ENCODE measurements around the gene HSD17B1.
"Not testable (repeated sequence)": the region's sequence is repeated elsewhere in the genome, so short reads cannot be mapped to it uniquely, and the experiment has no call there.

Gene HSD17B1

DNA sequence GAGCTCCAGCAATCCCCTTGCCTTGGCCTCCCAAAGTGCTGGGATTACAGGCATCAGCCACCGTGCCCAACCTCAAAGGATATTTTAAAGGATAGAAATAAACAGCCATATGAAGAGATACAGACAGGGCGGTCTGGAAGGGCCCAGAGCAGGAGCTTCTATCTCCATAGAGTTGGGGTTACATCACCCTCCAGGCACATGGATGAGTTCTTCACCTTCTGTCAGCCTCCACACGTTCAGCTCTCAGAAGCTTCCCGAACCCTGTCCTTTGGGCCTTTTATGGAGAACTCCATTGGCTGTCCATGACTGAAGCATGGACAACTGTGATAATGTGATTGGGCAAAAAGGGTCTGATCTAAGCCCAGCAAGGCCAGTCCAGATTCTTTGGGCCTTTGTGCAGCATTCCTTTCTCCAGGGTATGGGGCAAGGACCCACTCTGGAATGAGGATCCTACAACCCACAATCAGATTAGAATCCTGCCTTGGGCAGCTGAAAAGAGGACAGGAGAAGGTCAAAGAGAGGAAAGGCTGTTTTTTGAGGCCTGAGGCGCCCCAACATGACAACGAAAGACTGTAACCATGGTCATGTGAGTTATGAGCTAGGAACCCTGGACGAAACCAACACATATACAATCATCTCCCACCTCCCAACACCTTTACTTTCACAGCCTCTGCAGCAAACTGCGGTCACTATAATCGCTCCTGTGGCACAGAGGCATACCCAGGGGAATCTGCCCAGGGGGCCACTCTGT is 6.8 kb upstream of the HSD17B1 start:
- not testable (repeated sequence) for FAIRE-seq; DNase-seq (ENCODE audit: extremely low spot score, insufficient read length, low read depth)

DNA sequence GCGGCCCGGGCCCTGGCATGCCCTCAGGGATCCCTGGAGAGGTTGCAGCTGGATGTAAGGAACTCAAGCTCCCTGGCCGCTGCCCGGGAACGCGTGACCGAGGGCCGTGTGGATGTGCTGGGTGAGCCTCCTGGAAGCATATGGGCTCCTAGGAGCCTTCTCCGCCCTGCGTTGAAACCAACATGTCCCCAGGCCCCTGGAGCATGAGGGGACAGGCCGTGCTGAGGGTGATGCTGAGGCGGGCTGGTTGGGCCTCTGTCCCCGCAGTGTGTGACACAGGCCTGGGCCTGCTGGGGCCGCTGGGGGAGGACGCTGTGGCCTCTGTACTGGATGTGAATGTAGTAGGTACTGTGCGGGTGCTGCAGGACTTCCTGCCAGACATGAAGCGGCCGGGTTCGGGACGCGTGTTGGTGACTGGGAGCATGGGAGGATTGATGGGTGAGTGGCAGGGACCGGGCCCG is 5.7 kb upstream of the HSD17B1 start:
- DNase-seq (ENCODE audit: extremely low spot score, insufficient read length, low read depth) = no peak
- FAIRE-seq = no peak

DNA sequence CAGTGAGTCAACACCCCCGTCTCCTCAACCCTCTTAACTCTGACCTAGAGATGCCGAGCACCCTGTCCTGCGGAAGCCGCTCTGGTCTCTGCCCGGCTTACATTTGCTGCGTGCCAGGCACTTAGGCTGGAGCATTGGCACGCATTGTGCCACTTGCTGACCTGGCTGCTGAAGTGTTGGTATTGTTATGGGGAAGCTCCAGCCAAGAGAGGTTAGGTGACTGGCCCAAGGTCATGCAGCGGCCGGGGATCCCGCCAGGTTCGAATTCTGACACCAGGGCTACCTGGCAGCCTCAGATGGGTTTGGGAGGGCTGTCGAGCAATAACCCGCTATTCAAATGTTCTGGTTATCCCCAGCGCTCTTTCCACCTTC is 5.0 kb upstream of the HSD17B1 start:
- DNase-seq (ENCODE audit: extremely low spot score, insufficient read length, low read depth) (no peak), FAIRE-seq (no peak)

DNA sequence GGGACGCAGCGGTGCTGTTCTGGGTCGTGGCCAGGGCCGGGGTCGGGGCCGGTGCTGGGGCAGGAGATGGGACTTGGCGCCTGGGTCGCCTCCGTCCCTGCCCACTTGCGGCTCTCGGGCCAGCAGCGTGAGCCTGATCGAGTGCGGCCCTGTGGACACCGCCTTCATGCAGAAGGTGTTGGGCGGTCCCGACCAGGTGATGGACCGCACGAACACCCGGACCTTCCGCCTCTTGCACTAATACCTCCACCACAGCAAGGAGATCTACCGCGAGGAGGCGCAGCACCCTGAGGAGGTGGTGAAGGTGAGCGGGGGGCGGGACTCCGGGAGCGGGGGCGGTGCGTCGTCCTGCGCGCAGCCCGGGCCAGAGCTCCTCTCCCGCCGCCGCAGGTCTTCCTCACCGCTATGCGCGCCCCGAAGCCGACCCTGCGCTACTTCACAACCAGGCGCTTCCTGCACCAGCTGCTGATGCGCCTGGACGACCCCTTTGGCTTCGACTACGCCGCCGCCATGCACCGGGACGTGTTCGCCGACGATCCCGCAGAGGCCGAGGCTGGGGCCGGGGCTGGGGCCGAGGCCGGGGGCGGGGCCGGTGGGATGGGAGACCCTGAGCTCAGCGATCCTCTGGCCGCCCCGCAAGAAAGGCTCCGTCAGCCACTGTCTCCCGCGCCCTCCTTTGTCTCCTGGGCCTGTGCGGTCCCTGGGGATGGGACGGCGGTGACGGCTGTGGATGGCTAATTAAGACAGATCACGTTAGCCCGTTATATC is 4.5 kb upstream of the HSD17B1 start:
- DNase-seq (ENCODE audit: extremely low spot score, insufficient read length, low read depth) (peak; percentile 90), FAIRE-seq (peak; percentile 94)

DNA sequence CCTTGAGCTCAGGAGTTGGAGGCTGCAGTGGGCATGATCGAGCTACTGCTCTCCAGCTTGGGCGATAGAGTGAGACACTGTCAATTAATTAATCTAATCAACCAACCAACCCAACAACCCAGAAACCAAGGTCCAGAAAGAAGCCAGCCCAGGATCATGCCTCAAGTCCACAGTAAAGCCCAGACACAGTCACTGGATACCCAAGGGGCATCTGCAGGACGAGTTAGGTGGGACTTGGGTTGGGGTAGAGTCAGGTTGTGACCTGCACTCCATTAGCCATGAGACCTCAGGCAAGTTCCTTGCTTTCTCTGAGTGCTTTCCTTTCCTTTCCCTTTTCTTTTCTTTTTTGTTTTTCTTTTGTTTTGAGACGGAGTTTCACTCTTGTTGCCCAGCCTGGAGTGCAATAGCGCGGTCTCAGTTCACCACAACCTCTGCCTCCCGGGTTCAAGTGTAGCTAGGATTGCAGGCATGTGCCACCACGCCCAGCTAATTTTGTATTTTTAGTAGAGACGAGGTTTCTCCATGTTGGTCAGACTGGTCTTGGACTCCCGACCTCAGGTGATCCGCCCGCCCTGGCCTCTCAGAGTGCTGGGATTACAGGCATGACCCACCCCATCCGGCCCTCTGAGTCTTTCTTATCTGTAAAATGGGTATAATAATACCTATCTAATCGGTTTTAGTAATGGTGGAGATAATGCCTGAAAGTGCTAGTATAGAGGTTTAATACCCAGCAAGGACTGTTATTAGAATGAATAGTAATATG is 3.5 kb upstream of the HSD17B1 start:
- DNase-seq (ENCODE audit: extremely low spot score, insufficient read length, low read depth) = no peak
- peak; percentile 38 for FAIRE-seq

DNA sequence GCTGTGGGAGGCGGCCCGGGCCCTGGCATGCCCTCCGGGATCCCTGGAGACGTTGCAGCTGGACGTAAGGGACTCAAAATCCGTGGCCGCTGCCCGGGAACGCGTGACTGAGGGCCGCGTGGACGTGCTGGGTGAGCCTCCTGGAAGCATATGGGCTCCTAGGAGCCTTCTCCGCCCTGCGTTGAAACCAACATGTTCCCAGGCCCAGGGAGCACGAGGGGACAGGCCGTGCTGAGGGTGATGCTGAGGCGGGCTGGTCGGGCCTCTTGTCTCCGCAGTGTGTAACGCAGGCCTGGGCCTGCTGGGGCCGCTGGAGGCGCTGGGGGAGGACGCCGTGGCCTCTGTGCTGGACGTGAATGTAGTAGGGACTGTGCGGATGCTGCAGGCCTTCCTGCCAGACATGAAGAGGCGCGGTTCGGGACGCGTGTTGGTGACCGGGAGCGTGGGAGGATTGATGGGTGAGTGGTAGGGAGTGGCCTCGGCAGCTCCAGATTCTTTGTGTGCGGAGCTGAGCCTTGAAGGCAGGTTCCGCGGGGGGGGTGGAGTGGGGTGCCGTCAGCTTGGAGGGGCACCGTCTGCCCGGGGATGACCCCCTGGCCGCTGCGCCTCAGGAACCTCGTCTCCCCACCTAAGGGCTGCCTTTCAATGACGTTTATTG is 567 bp downstream of the HSD17B1 start:
- DNase-seq (ENCODE audit: extremely low spot score, insufficient read length, low read depth) = no peak
- FAIRE-seq = no peak

DNA sequence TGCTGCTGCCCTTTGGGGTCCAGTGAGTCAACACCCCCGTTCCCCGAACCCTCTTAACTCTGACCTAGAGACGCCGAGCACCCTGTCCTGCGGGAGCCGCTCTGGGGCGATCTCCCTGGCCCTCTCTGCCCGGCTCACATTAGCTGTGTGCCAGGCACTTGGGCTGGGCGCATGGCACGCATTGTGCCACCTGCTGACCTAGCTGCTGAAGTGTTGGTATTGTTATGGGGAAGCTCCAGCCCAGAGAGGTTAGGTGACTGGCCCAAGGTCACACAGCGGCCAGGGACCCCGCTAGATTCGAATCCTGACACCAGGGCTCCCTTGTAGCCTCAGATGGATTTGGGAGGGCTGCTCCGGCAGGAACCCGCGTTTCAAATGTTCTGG is 1.1 kb downstream of the HSD17B1 start:
- DNase-seq (ENCODE audit: extremely low spot score, insufficient read length, low read depth) = no peak
- peak; percentile 18 for FAIRE-seq

DNA sequence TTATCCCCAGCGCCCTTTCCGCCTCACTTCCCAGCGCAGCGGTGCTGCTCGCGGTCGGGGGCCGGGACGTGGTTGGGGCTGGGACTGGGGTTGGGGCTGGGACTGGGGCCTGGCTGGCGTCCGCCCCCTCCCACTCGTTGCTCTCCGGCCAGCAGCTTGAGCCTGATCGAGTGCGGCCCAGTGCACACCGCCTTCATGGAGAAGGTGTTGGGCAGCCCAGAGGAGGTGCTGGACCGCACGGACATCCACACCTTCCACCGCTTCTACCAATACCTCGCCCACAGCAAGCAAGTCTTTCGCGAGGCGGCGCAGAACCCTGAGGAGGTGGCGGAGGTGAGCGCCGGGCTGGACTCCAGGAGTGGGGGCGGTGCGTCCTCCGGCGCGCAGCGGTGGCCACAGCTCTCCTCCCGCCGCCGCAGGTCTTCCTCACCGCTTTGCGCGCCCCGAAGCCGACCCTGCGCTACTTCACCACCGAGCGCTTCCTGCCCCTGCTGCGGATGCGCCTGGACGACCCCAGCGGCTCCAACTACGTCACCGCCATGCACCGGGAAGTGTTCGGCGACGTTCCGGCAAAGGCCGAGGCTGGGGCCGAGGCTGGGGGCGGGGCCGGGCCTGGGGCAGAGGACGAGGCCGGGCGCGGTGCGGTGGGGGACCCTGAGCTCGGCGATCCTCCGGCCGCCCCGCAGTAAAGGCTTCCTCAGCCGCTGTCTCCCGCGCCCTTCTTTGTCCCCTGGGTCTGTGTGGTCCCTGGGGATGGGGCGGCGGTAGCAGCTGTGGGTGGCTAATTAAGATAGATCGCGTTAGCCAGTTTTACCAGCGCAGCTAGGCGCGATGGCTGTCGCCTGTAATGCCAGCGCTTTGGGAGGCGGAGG is 1.8 kb downstream of the HSD17B1 start:
- FAIRE-seq (peak; percentile 81), DNase-seq (ENCODE audit: extremely low spot score, insufficient read length, low read depth) (peak; percentile 77)

DNA sequence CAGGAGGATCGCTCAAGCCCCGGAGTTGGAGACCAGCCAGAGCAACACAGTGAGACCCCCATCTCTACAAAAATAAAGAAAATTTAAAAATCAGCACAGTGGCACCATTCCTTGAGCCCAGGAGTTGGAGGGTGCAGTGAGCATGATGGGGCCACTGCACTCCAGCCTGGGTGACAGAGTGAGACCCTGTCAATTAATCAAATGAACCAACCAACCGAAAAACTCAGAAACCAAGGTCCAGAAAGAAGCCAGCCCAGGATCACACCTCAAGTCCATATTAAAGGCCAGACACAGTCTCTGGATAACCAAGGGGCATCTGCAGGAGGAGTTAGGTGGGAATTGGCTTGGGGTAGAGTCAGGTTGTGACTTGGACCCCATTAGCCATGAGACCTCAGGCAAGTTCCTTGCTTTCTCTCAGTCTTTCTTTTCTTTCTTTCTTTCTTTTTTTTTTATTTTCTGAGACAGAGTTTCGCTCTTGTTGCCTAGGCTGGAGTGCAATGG is 2.4 kb downstream of the HSD17B1 start:
- DNase-seq (ENCODE audit: extremely low spot score, insufficient read length, low read depth) (no peak), FAIRE-seq (no peak)

DNA sequence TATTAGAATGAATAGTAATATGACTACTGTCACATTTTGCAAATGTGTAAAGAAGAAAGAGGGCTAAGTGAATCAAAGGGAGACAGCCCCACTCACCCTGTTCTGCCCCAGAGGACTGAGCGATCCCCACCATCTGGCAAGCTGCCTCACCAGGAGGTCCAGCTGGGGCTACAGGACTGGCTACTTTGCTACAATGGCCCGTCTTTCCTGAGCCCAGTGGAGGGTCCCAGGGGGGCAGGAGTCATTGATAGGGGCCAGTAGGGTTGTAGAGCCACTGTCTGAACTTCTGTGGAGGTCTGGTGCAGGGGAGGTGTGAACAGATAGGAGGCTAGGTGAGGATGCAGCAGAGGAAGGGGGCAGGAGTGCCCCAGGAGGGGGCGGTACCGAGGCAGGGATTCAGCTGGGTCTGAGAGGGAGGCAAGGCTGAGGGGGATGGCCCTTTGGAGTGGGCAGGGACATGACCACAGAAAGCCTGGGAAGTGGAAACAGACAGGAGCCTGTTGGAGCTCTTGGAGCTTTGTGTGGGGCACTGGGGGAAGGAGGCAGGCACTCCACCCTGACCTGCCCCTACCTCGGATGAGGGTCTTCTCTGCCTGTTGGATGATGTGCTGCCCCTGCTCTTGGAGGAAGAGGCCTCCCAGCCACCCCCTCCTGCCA is 3.4 kb downstream of the HSD17B1 start:
- not testable (repeated sequence) for DNase-seq (ENCODE audit: extremely low spot score, insufficient read length, low read depth)
- FAIRE-seq = peak; percentile 76

DNA sequence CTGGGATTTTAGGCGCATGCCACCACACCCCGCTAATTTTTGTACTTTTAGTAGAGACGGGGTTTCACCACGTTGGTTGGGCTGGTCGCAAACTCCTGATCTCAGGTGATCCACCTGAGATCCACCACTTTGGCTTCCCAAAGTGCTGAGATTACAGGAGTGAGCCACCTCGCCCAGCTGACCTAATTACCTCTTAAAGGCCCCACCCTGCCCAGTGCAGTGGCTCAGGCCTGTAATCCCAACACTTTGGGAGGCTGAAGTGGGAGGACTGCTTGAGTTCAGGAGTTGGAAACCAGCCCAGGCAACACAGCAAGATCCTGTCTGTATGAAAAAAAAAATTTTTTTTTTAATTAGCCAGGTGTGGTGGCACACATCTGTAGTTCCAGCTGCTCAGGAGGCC is 6.4 kb downstream of the HSD17B1 start:
- no peak for FAIRE-seq

DNA sequence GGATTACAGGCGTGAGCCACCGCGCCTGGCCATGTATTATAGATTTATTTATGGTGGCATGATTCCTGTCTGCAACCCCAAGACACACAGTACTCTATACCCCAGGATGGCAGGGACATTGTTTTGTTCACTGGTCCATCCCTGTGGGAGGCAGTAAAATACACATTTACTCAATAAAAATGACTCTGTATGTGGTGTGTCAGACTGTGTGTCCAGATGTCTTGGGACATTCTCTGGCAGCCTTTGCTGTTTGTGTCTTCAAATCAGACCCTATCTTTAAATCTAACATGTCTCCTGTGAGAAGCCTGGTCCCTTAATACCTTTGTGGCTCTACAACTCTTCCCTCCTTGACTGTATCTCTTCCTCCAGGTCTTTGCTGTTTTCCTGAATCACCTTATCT is 7.5 kb downstream of the HSD17B1 start:
- DNase-seq (ENCODE audit: extremely low spot score, insufficient read length, low read depth) (no peak), FAIRE-seq (no peak)

More for the DNA sequence above, 6.4 kb downstream of the HSD17B1 start:
- no peak for DNase-seq (ENCODE audit: extremely low spot score, insufficient read length, low read depth)

DNA sequence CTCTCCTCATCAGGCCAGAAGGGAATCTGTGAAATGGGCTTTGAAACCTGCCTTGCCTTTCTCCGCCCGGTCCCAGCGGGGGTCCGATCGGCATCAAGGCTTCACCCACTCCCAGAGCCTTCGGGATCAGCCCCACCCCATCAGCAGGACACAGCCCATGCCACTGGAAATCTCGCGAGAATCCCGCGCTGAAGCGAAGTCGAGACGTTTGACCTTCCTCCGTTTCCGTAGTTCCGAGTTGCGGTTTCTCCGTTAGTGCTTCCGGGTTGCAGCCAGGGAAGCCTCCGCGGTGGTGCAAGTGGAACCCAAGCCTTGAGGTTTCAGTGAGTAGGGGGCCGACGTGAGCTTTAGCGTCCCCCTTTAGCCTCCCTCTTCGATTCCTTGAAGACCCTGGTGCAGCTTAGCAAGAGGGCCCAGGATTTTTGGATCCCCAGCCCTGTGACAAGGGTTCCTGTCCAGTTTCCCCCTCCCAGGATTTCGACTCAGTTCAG is 9.2 kb downstream of the HSD17B1 start, which contains the start of gene COASY:
Gene COASY (plus strand): TSS at position 252 of the 491 bp plus-strand sequence. CDS start 475 bp downstream, outside the sequence.
- FAIRE-seq = peak; percentile 93
- DNase-seq (ENCODE audit: extremely low spot score, insufficient read length, low read depth) = peak; percentile 96

DNA sequence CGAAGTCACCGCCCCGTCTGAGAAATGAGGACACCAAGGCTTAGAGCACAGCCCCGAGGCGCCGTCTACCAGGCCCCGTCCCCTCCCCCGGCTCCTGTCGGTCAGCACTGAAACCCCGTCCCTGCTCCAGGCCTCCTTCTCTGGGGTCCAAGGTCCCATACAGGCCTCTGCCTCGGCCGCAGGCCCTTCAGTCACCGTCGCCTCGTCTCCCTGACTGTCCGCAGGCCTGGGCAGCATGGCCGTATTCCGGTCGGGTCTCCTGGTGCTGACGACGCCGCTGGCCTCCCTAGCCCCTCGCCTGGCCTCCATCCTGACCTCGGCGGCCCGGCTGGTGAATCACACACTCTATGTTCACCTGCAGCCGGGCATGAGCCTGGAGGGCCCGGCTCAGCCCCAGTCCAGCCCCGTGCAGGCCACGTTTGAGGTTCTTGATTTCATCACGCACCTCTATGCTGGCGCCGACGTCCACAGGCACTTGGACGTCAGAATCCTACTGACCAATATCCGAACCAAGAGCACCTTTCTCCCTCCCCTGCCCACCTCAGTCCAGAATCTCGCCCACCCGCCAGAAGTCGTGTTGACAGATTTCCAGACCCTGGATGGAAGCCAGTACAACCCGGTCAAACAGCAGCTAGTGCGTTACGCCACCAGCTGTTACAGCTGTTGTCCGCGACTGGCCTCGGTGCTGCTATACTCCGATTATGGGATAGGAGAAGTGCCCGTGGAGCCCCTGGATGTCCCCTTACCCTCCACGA is 9.8 kb downstream of the HSD17B1 start:
- no peak for DNase-seq (ENCODE audit: extremely low spot score, insufficient read length, low read depth)
- FAIRE-seq = no peak

DNA sequence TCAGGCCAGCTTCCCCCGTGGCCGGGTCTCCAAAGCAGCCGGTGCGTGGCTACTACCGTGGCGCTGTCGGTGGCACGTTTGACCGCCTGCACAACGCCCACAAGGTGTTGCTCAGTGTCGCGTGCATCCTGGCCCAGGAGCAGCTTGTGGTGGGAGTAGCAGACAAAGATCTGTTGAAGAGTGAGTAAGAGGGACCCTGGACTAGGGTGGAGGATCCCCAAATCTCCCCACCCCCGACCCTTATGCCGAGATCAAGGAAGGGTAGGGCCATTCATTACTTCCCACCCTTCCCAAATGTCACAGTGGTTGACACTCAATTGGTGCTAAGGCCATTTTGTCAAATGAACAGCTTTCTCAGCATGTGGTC is 10.4 kb downstream of the HSD17B1 start:
- FAIRE-seq = no peak
- DNase-seq (ENCODE audit: extremely low spot score, insufficient read length, low read depth) = no peak

DNA sequence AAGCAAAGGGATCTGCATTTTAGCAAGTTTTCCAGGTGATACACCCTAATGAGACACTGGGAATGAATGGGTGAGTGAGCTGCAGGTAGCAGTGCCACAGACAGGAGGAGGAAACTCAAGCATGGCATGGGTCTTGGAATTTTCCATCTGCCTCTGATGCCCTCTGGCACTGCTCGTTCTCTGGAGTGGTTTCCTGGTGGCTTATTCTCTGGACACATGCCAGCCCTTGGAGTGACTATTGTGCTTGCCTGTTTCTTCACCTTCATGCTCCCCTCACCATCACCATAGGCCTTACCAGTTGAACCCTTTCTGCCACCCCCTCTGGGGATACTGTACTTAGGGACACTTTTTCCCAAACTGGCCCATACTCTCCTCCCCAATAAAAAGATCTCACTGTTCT is 10.8 kb downstream of the HSD17B1 start:
- no peak for FAIRE-seq
- no peak for DNase-seq (ENCODE audit: extremely low spot score, insufficient read length, low read depth)

DNA sequence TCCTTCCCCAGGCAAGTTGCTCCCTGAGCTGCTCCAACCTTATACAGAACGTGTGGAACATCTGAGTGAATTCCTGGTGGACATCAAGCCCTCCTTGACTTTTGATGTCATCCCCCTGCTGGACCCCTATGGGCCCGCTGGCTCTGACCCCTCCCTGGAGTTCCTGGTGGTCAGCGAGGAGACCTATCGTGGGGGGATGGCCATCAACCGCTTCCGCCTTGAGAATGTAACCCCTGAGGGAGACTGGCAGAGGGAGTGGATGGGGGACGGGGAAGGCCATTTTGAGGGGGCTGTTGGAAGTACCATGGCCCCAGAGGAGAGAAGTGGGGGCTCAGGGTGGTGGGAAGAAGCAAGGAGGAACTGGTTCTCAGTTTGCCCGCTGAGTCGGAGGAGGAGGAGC is 11.2 kb downstream of the HSD17B1 start:
- DNase-seq (ENCODE audit: extremely low spot score, insufficient read length, low read depth) (no peak), FAIRE-seq (no peak)

Data from GM18507 (cell line).